UCSD-AML1 (cell line): ENCODE results near the gene PLCB1.

Experiments used
- DNase-seq: peaks from one replicate; lab custom pipeline; 2025; ENCODE audit not compliant: unreplicated experiment; lab: John Stamatoyannopoulos, UW

Gene PLCB1

GRCh38 chr20:8242066-8242465 is 110.0 kb downstream of the PLCB1 start:
- no peak for DNase-seq

GRCh38 chr20:8242827-8243724 is 111.0 kb downstream of the PLCB1 start:
- DNase-seq = no peak

- no peak for DNase-seq
Observed at GRCh38 chr20:8244637-8245036, 112.6 kb downstream of the PLCB1 start.

- DNase-seq = no peak
Observed at GRCh38 chr20:8246153-8246552, 114.1 kb downstream of the PLCB1 start.

- DNase-seq = no peak
Observed at GRCh38 chr20:8246716-8247115, 114.7 kb downstream of the PLCB1 start.

GRCh38 chr20:8248051-8248450 is 116.0 kb downstream of the PLCB1 start:
- DNase-seq = no peak

- DNase-seq = no peak
Observed at GRCh38 chr20:8249634-8250033, 117.6 kb downstream of the PLCB1 start.

- DNase-seq = no peak
Observed at GRCh38 chr20:8250539-8251200, 118.6 kb downstream of the PLCB1 start.

- DNase-seq = no peak
Observed at GRCh38 chr20:8251201-8251575, 119.1 kb downstream of the PLCB1 start.

- no peak for DNase-seq
Observed at GRCh38 chr20:8254911-8255582, 123.0 kb downstream of the PLCB1 start.

GRCh38 chr20:8255945-8256632 is 124.0 kb downstream of the PLCB1 start:
- no peak for DNase-seq

GRCh38 chr20:8260837-8261251 is 128.8 kb downstream of the PLCB1 start:
- no peak for DNase-seq

- no peak for DNase-seq
Observed at GRCh38 chr20:8262721-8263120, 130.7 kb downstream of the PLCB1 start.

GRCh38 chr20:8265588-8265987 is 133.5 kb downstream of the PLCB1 start:
- no peak for DNase-seq

GRCh38 chr20:8267009-8267408 is 134.9 kb downstream of the PLCB1 start:
- DNase-seq = no peak

GRCh38 chr20:8271727-8272126 is 139.7 kb downstream of the PLCB1 start:
- no peak for DNase-seq

- no peak for DNase-seq
Observed at GRCh38 chr20:8272766-8273165, 140.7 kb downstream of the PLCB1 start.

- DNase-seq = no peak
Observed at GRCh38 chr20:8284902-8285301, 152.8 kb downstream of the PLCB1 start.

GRCh38 chr20:8287340-8287739 is 155.3 kb downstream of the PLCB1 start:
- DNase-seq = no peak

GRCh38 chr20:8291200-8291599 is 159.1 kb downstream of the PLCB1 start:
- DNase-seq = no peak

- DNase-seq = no peak
Observed at GRCh38 chr20:8291873-8292272, 159.8 kb downstream of the PLCB1 start.
